DOHH2 (cell line): Measurements from ENCODE around the gene GP9.

ENCODE experiments used
- H3F3A ChIP-seq: fragments of 200-600 bp; sonication (generic), shearing (Covaris generic); 2 replicates; pipeline ENCODE4 v1.6.0; 2016; ENCODE audit warnings: antibody characterized with exemption, mild to moderate bottlenecking; ENCODE audit not compliant: control insufficient read depth, insufficient read depth
- H3K27ac ChIP-seq: fragments of 200-600 bp; sonication (generic); 2 replicates; pipeline ENCODE4 v1.5.1; 2014; ENCODE audit warnings: low read depth, mild to moderate bottlenecking, low read length, moderate library complexity
- H3K27me3 ChIP-seq: fragments of 200-600 bp; sonication (generic); 2 replicates; pipeline ENCODE4 v1.6.1; 2014; ENCODE audit warnings: mild to moderate bottlenecking, low read length, mixed read lengths; ENCODE audit not compliant: control insufficient read depth
- H3K36me3 ChIP-seq: fragments of 200-600 bp; sonication (generic); 2 replicates; pipeline ENCODE4 v1.6.1; 2014; ENCODE audit warnings: mild to moderate bottlenecking, low read length, moderate library complexity, mixed read lengths; ENCODE audit not compliant: control insufficient read depth
- H3K4me1 ChIP-seq: fragments of 200-600 bp; sonication (generic); 2 replicates; pipeline ENCODE4 v1.6.1; 2014; ENCODE audit warnings: mild to moderate bottlenecking, low read length, mixed read lengths; ENCODE audit not compliant: control insufficient read depth
- H3K4me2 ChIP-seq: fragments of 200-600 bp; sonication (generic); 2 replicates; pipeline ENCODE4 v1.6.0; 2014; ENCODE audit warnings: mild to moderate bottlenecking, low read length, moderate library complexity
- H3K4me3 ChIP-seq: fragments of 200-600 bp; sonication (generic); 2 replicates; pipeline ENCODE4 v1.5.1; 2014; ENCODE audit warnings: mild to moderate bottlenecking, low read length, mixed read lengths
- H3K79me2 ChIP-seq: fragments of 200-600 bp; sonication (generic); 2 replicates; pipeline ENCODE4 v1.6.1; 2014; ENCODE audit warnings: mild to moderate bottlenecking, low read length, mixed read lengths; ENCODE audit not compliant: control insufficient read depth
- H3K9me2 ChIP-seq: fragments of 200-600 bp; sonication (generic); replicated peaks from 2 replicates; pipeline ENCODE4 v1.6.1; 2014; ENCODE audit warnings: mild to moderate bottlenecking, low read length, mixed read lengths; ENCODE audit not compliant: control insufficient read depth
- H3K9me3 ChIP-seq: fragments of 200-600 bp; sonication (generic); 2 replicates; pipeline ENCODE4 v1.6.1; 2014; ENCODE audit warnings: antibody characterized with exemption, low read length, mixed read lengths; ENCODE audit not compliant: control insufficient read depth, insufficient read depth
- H4K20me1 ChIP-seq: fragments of 200-600 bp; sonication (generic); 2 replicates; pipeline ENCODE4 v1.6.0; 2014; ENCODE audit warnings: low read depth, mild to moderate bottlenecking, antibody characterized with exemption, low read length, moderate library complexity; ENCODE audit not compliant: control insufficient read depth, insufficient read depth
- CTCF ChIP-seq: fragments of 200-600 bp; sonication (generic); IDR thresholded peaks from one replicate; pipeline ENCODE4 v1.5.1; 2014; ENCODE audit warnings: antibody characterized with exemption, mild to moderate bottlenecking, low read depth, low read length; ENCODE audit not compliant: poor library complexity, severe bottlenecking
- EZH2phosphoT487 ChIP-seq: fragments of 200-600 bp; sonication (generic); IDR thresholded peaks from 2 replicates; pipeline ENCODE4 v1.6.1; 2017; ENCODE audit warnings: borderline replicate concordance, mild to moderate bottlenecking, antibody characterized with exemption, low read length, moderate library complexity, mixed read lengths

Gene GP9

GRCh38 chr3:129051871-129052340, 8.7 kb upstream of the GP9 start:
- Histone ChIP-seq H3K9me3 (peaks cover 4% of the 10 kb centered on the region; the same call in 1 of the 2 replicates), H3K9me2 (no peaks in the 10 kb centered on the region), H3K27ac (no peak overlapping the region), H4K20me1 (no peaks in the 10 kb centered on the region), H3K4me1 (peaks cover 7% of the 10 kb centered on the region), H3F3A (no peaks in the 10 kb centered on the region), H3K4me2 (no peak overlapping the region), H3K27me3 (peaks cover 6% of the 10 kb centered on the region; the same call in 1 of the 2 replicates), H3K4me3 (no peak overlapping the region), H3K79me2 (no peaks in the 10 kb centered on the region), H3K36me3 (no peaks in the 10 kb centered on the region)
- TF ChIP-seq CTCF (no peak), EZH2phosphoT487 (no peak)

- no peaks in the 10 kb centered on the region for H3K79me2 ChIP-seq
- H3K4me3 ChIP-seq: no peak overlapping the region
- peaks cover 7% of the 10 kb centered on the region for H3K4me1 ChIP-seq
- H3K27ac ChIP-seq: no peak overlapping the region
- no peaks in the 10 kb centered on the region for H3K36me3 ChIP-seq
- no peak for TF ChIP-seq EZH2phosphoT487
- no peak for TF ChIP-seq CTCF
- H4K20me1 ChIP-seq: no peaks in the 10 kb centered on the region
- H3K9me3 ChIP-seq: peaks cover 4% of the 10 kb centered on the region; the same call in 1 of the 2 replicates
- peaks cover 7% of the 10 kb centered on the region; the same call in 1 of the 2 replicates for H3K27me3 ChIP-seq
- no peaks in the 10 kb centered on the region for H3F3A ChIP-seq
- no peaks in the 10 kb centered on the region for H3K9me2 ChIP-seq
- no peak overlapping the region for H3K4me2 ChIP-seq
Measured at GRCh38 chr3:129052675-129053074, 7.9 kb upstream of the GP9 start.

GRCh38 chr3:129054605-129055104, 5.9 kb upstream of the GP9 start:
- Histone ChIP-seq H3K4me3 (no peak overlapping the region), H3K79me2 (no peaks in the 10 kb centered on the region), H3K27me3 (peaks cover 5% of the 10 kb centered on the region; the same call in 1 of the 2 replicates), H3K4me2 (no peak overlapping the region), H4K20me1 (no peaks in the 10 kb centered on the region), H3F3A (no peaks in the 10 kb centered on the region), H3K9me2 (no peaks in the 10 kb centered on the region), H3K4me1 (peaks cover 7% of the 10 kb centered on the region), H3K9me3 (no peaks in the 10 kb centered on the region), H3K36me3 (no peaks in the 10 kb centered on the region), H3K27ac (no peak overlapping the region)
- TF ChIP-seq CTCF: no peak
- TF ChIP-seq EZH2phosphoT487: no peak
